Common myeloid progenitor, CD34-positive (primary cell): ENCODE data around the gene APRT.
A peak's percentile ranks its signal among the peaks of the same experiment; 100 is the strongest.

Experiments
- CTCF ChIA-PET: fragments of 350-600 bp; sonication (Branson Sonifier 250); formaldehyde crosslinking; loops from one replicate; lab custom pipeline; 2021; ENCODE audit warnings: antibody characterized with exemption; lab: Charles Lee
- POLR2A ChIA-PET: fragments of 350-600 bp; sonication (Branson Sonifier 250); formaldehyde crosslinking; loops from one replicate; lab custom pipeline; 2021; ENCODE audit warnings: antibody characterized with exemption; lab: Charles Lee
- DNase-seq, 3 donors: peaks; one replicate each; pipeline versions ENCODE4 v3.0.0 to v3.0.0-alpha.2; 2013
- H3K27ac ChIP-seq, 2 experiments: 1 replicate in 1 of 2; 2 replicates in 1 of 2; pipeline ENCODE4 v1.7.0; 2013; ENCODE audit warnings: inconsistent platforms in 2 of 2, low read length in 2 of 2, mild to moderate bottlenecking in 2 of 2, low read depth in 1 of 2, moderate library complexity in 1 of 2; ENCODE audit not compliant: severe bottlenecking in 2 of 2, insufficient read depth in 1 of 2, poor library complexity in 1 of 2
- H3K27me3 ChIP-seq, 5 experiments: replicated peaks in 2 of 5; 1 replicate in 3 of 5; 2 replicates in 2 of 5; pipeline versions ENCODE4 v1.6.1 to v1.7.0; 2013; ENCODE audit warnings: low read length in 4 of 5, mild to moderate bottlenecking in 2 of 5, moderate library complexity in 2 of 5, inconsistent platforms in 1 of 5; ENCODE audit not compliant: insufficient read depth in 5 of 5, control insufficient read depth in 4 of 5
- H3K36me3 ChIP-seq, 4 experiments: 1 replicate in 2 of 4; 2 replicates in 2 of 4; pipeline versions ENCODE4 v1.6.1 to v1.7.0; 2013; ENCODE audit warnings: low read length in 3 of 4, control low read depth in 1 of 4, mild to moderate bottlenecking in 1 of 4; ENCODE audit not compliant: control insufficient read depth in 4 of 4, insufficient read depth in 4 of 4
- H3K4me1 ChIP-seq, 4 experiments: 1 replicate in 3 of 4; 2 replicates in 1 of 4; pipeline versions ENCODE4 v1.6.1 to v1.7.1; 2013; ENCODE audit warnings: low read length in 3 of 4, mild to moderate bottlenecking in 3 of 4, control low read depth in 1 of 4, inconsistent platforms in 1 of 4, moderate library complexity in 1 of 4; ENCODE audit not compliant: control insufficient read depth in 4 of 4, insufficient read depth in 4 of 4; ENCODE audit errors: control extremely low read depth in 1 of 4
- H3K4me3 ChIP-seq, 7 experiments: 1 replicate in 4 of 7; 2 replicates in 3 of 7; pipeline versions ENCODE4 v1.5.1 to v1.7.0; 2013; ENCODE audit warnings: mild to moderate bottlenecking in 7 of 7, low read length in 6 of 7, moderate library complexity in 6 of 7, inconsistent platforms in 2 of 7, low read depth in 2 of 7, control low read depth in 1 of 7; ENCODE audit not compliant: insufficient read depth in 4 of 7, control insufficient read depth in 1 of 7; ENCODE audit errors: extremely low read depth in 1 of 7
- H3K9me3 ChIP-seq, 5 experiments: 1 replicate in 4 of 5; 2 replicates in 1 of 5; pipeline versions ENCODE4 v1.6.1 to v1.7.1; 2013; ENCODE audit warnings: low read length in 4 of 5, mild to moderate bottlenecking in 2 of 5, inconsistent platforms in 1 of 5, low read depth in 1 of 5, moderate library complexity in 1 of 5; ENCODE audit not compliant: control insufficient read depth in 4 of 5, insufficient read depth in 2 of 5; ENCODE audit errors: control extremely low read depth in 1 of 5
- whole genome bisulfite sequencing: methylation state at CpG from one replicate; pipeline ENCODE4 v1.1.5; 2013; ENCODE audit not compliant: insufficient coverage; 5-methylcytosine and 5-hydroxymethylcytosine counted together

The APRT gene

GRCh38 chr16:88779406-88780141 lies 32.2 kb downstream of the APRT start:
- H3K4me3 ChIP-seq: peak overlapping the region in 2 of 7 experiments; percentile 42 to 51
- H3K27me3 ChIP-seq: no peaks in the 10 kb centered on the region
- CTCF ChIA-PET: interaction anchor here (0.9 to 10.2 kb wide), 8 partner anchors 8 to 78 kb away, joined by 3 to 81 read pairs (median 11); partner anchors contain the start of genes GALNS and TRAPPC2L
- peak overlapping the region; percentile 40 to 82 for H3K27ac ChIP-seq
- POLR2A ChIA-PET: interaction anchor here (3.0 to 4.2 kb wide), 2 partner anchors 9 to 20 kb away, joined by 15 to 24 read pairs; no protein-coding TSS in a partner anchor
- peaks cover 0 to 32% (median 5%) of the 10 kb centered on the region in 4 experiments for H3K36me3 ChIP-seq
- DNase-seq: no peak
- no peaks in the 10 kb centered on the region for H3K9me3 ChIP-seq
- 68% methylated on average over 29 of the region's 34 CpGs for WGBS
- H3K4me1 ChIP-seq: peaks cover 0 to 85% (median 79%) of the 10 kb centered on the region in 4 experiments

GRCh38 chr16:88778541-88779065 lies 33.1 kb downstream of the APRT start:
- Histone ChIP-seq H3K27me3 (no peaks in the 10 kb centered on the region), H3K4me3 (peak overlapping the region in 4 of 7 experiments; percentile 32 to 61 (median 50)), H3K27ac (peak overlapping the region in 1 of 2 experiments; percentile 34), H3K9me3 (no peaks in the 10 kb centered on the region), H3K36me3 (peaks cover 0 to 37% (median 5%) of the 10 kb centered on the region in 4 experiments), H3K4me1 (peaks cover 0 to 89% (median 84%) of the 10 kb centered on the region in 4 experiments)
- ChIA-PET CTCF (interaction anchor here (1.4 to 10.2 kb wide), 4 partner anchors 9 to 42 kb away, joined by 5 to 81 read pairs (median 12); no protein-coding TSS in a partner anchor), POLR2A (interaction anchor here (1.5 to 4.2 kb wide), 2 partner anchors 10 to 21 kb away, joined by 4 to 24 read pairs; no protein-coding TSS in a partner anchor)
- 77% methylated on average over 19 of the region's 30 CpGs for WGBS
- DNase-seq: no peak

GRCh38 chr16:88778271-88778525 lies 33.5 kb downstream of the APRT start:
- POLR2A ChIA-PET: interaction anchor here (1.5 kb wide), 1 partner anchor 10 kb away, joined by 4 read pairs; no protein-coding TSS in a partner anchor
- peak overlapping the region in 1 of 2 experiments; percentile 34 for H3K27ac ChIP-seq

GRCh38 chr16:88777471-88778270 lies 34.1 kb downstream of the APRT start:
- 41% methylated on average over 31 of the region's 34 CpGs for WGBS
- no peak for DNase-seq
- H3K36me3 ChIP-seq: peaks cover 0 to 41% (median 5%) of the 10 kb centered on the region in 4 experiments
- ChIA-PET CTCF (interaction anchor here (1.4 to 2.0 kb wide), 2 partner anchors 10 to 34 kb away, joined by 5 to 7 read pairs; no protein-coding TSS in a partner anchor), POLR2A (interaction anchor here (1.5 kb wide), 1 partner anchor 10 kb away, joined by 4 read pairs; no protein-coding TSS in a partner anchor)
- H3K27me3 ChIP-seq: no peaks in the 10 kb centered on the region
- no peaks in the 10 kb centered on the region for H3K9me3 ChIP-seq
- H3K4me1 ChIP-seq: peaks cover 0 to 89% (median 85%) of the 10 kb centered on the region in 4 experiments
- H3K27ac ChIP-seq: peak overlapping the region in 1 of 2 experiments; percentile 34
- peak overlapping the region in 4 of 7 experiments; percentile 8 to 61 (median 42) for H3K4me3 ChIP-seq

More at GRCh38 chr16:88778271-88778525, 33.5 kb downstream of the APRT start:
- Histone ChIP-seq H3K4me3 (peak overlapping the region in 4 of 7 experiments; percentile 32 to 61 (median 50)), H3K27me3 (no peaks in the 10 kb centered on the region), H3K4me1 (peaks cover 0 to 89% (median 85%) of the 10 kb centered on the region in 4 experiments), H3K36me3 (peaks cover 0 to 41% (median 5%) of the 10 kb centered on the region in 4 experiments), H3K9me3 (no peaks in the 10 kb centered on the region)
- CTCF ChIA-PET: interaction anchor here (1.4 to 2.0 kb wide), 2 partner anchors 10 to 35 kb away, joined by 5 to 7 read pairs; no protein-coding TSS in a partner anchor
- DNase-seq: peak in 1 of 3 donors; percentile 41
- WGBS: 8% methylated on average over 4 of the region's 7 CpGs

GRCh38 chr16:88775825-88776224 lies 35.9 kb downstream of the APRT start:
- no peak overlapping the region for H3K4me3 ChIP-seq
- no peaks in the 10 kb centered on the region for H3K27me3 ChIP-seq
- ChIA-PET POLR2A (no interaction called here), CTCF (interaction anchor here (1.4 kb wide), 1 partner anchor 36 kb away, joined by 3 read pairs; the partner anchor contains the start of gene APRT)
- 92% methylated on average over 8 of the region's 18 CpGs for WGBS
- H3K4me1 ChIP-seq: peaks cover 0 to 86% (median 83%) of the 10 kb centered on the region in 4 experiments
- peaks cover 0 to 42% (median 5%) of the 10 kb centered on the region in 4 experiments for H3K36me3 ChIP-seq
- H3K27ac ChIP-seq: no peak overlapping the region
- no peaks in the 10 kb centered on the region for H3K9me3 ChIP-seq
- no peak for DNase-seq

- ChIA-PET POLR2A (interaction anchor here (0.6 kb wide), 2 partner anchors 8 to 95 kb away, joined by 3 to 5 read pairs; no protein-coding TSS in a partner anchor), CTCF (interaction anchor here (0.6 to 5.4 kb wide), 5 partner anchors 7 to 481 kb away, joined by 3 to 31 read pairs (median 3); no protein-coding TSS in a partner anchor)
- Histone ChIP-seq H3K36me3 (peaks cover 0 to 38% (median 5%) of the 10 kb centered on the region in 4 experiments), H3K27me3 (no peaks in the 10 kb centered on the region), H3K4me1 (peaks cover 0 to 86% (median 83%) of the 10 kb centered on the region in 4 experiments), H3K27ac (peak overlapping the region in 1 of 2 experiments; percentile 71), H3K4me3 (no peak overlapping the region), H3K9me3 (no peaks in the 10 kb centered on the region)
- no peak for DNase-seq
- WGBS: 94% methylated on average over 32 of the region's 32 CpGs
Measured at GRCh38 chr16:88774544-88775393, 37.0 kb downstream of the APRT start.
